Kidney glomerular epithelial cell (primary cell): ENCODE data around the gene AHSP.
"Not testable (repeated sequence)": the region's sequence is repeated elsewhere in the genome, so short reads cannot be mapped to it uniquely, and the experiment has no call there.

Experiments
- DNase-seq: peaks from one replicate; lab custom pipeline; 2025; lab: John Stamatoyannopoulos, UW

Gene AHSP

DNA sequence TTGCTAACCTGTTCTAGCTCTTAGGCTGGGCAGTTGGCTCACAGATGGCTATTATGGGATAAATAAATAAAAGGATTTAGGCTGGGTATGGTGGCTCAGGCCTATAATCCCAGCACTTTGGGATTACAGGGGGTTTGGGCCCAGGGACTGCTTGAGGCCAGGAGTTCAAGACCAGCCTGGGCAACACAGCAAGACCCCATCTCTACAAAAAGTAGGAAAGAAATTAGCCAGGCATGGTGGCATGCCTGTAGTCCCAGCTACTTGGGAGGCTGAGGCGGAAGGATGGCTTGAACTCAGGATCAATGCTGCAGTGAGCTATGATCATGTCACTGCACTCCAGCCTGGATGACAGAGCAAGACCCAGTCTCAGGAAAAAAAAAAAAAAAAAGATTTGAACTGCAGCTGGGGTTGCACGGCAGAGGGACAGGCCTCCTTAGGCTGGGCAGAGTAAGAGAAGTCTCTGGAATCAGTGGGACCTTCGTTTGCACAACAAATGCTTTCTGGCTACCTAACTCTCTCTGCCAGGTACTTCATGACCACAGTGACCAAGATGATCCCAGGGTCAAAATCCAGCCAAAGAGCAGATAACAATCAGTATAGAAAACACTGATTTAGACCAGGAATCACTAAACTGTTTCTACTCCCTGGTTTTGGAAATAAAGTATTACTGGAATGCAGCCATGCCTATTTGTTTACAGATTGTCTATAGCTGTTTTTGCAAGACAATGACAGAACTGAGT is 26.3 kb upstream of the AHSP start:
- DNase-seq, result no peak

DNA sequence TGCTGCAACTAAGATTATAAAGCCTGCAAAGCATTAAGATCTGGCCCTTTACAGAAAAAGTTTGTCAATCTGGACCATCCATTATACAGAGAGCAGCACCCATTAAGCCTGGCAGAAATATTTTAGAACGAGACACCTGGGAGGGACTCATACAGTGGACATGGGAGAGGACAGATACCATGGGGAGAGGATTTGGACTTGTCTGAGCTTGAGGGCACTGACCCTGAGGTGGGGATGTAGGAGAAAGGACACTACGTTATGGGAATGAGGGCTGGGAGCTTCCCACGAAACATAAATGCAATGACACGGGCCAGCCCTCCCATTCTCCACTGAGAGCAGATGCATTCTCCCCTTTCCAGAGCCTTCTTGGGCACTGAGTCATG is 25.7 kb upstream of the AHSP start:
- no peak for DNase-seq

DNA sequence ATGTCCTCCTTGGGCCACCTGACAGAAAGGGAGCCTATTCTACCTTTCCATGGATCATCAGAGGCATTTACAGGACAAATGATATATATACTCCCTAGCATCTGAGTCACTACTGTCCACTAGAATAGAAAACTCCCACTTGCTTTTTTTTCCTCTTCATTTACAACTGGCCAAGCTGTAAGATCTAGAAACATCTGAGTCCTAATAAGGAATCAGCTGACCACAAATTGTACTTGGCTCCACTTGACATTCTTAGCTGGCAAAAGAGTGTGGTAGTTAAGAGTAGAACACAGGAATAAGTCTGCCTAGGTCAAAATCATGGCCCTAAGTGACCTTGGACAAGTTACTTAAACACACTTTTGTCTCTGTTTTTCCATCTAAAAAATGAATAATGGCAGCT is 24.7 kb upstream of the AHSP start:
- DNase-seq, result peak; percentile 39

DNA sequence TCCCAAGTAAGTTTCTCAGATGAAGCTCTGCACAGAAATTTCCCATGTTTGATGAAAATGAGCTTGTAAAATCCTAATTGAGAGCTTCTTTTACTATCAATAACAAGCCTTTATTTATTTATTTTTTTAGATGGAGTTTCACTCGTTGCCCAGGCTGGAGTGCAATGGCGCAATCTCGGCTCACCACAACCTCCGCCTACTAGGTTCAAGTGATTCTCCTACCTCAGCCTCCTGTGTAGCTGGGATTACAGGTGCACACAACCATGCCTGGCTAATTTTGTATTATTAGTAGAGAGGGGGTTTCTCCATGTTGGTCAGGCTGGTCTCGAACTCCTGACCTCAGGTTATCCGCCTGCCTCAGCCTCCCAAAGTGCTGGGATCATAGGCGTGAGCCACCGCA is 24.1 kb upstream of the AHSP start:
- not testable (repeated sequence) for DNase-seq

DNA sequence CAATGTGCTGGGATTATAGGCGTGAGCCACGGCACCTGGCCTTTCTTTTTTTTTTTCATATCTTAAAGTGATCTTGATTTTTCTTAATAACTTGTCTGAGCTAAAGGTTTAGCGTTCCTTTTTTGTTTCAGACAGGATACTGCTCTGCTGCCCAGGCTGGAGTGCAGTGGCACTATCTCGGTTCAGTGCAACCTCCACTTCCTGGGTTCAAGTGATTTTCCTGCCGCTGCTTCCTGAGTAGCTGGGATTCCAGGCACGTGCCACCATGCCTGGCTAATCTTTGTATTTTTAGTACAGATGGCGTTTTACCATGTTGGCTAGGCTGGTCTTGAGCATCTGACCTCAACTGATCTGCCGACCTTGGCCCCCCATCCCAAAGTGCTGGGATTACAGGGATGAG is 23.5 kb upstream of the AHSP start:
- no peak for DNase-seq

DNA sequence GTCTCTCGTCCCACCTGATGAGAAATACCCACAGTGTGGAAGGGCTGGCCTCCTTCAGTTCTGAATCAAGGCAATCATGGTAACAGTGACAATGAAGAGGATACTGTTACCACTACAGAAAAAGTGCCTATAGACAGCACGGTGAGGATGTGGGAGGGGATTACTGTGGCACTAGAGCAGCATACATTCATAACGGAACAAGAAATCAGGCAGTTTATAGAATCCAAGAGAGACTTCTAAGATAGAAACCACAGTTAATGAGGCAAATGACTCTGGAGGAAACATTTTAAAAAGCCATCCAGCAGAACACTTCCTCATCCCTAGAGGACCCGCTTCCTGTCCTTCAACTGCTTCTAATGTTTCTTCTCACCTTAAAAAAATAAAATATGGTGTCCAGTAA is 22.2 kb upstream of the AHSP start:
- no peak for DNase-seq

DNA sequence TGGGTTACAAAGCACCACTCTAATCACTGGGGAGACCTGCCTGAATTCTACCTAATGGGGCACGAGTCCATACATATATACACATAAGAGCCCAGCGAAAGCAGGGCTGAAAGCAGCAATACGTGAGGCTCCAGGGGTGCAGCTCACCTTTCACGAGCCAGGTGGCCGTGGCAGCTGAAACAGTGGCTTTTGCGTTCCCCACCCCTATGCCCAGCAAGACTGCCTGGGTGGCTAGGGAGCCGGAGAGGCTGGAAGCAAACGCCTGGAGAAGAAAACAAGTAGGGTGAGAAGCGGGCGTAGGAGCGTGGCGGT is 20.1 kb upstream of the AHSP start:
- DNase-seq, result no peak

DNA sequence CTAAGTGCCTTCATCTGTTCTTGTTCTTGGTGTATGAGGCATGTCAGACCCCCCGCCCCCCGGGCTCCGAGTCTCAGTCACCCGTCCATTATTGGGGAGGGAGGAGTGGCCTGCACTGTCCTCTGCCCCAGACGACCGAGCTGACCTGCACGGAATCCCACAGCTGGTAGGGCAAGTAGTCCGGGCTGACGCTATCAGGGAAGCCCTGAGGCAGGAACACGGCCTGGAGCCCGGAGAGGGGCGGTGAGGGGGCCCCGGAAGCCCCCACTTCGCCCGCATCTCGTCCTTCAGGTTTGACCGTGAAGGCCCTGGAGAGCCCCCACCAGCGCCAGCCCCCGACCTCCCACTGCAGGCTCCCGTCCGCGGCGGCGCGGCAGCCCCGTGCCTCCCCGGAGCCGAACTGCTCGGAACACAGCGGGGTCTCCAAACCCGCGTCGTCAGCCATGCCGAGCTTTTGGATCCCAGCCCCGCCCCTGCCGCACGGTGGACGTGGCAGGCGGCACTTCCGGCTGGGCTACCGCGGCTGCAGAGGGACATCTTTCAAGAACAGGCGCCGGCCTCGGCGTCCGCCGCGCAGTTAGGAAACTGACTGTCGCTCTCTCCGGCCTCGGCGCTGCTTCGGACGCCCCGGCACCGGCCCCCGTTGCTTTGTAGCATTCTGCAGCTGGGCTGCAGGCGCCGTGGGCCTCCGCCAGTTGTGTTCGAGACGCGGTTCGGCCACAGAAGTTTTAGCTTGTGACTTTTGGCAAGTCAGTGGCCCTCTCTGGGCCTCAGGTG is 19.6 kb upstream of the AHSP start, which contains the start of gene RUSF1:
RUSF1 (minus strand) TSS at position 463 of the 777 bp plus-strand sequence; CDS start at position 445, 18 bp downstream.
- DNase-seq, result peak; percentile 70

DNA sequence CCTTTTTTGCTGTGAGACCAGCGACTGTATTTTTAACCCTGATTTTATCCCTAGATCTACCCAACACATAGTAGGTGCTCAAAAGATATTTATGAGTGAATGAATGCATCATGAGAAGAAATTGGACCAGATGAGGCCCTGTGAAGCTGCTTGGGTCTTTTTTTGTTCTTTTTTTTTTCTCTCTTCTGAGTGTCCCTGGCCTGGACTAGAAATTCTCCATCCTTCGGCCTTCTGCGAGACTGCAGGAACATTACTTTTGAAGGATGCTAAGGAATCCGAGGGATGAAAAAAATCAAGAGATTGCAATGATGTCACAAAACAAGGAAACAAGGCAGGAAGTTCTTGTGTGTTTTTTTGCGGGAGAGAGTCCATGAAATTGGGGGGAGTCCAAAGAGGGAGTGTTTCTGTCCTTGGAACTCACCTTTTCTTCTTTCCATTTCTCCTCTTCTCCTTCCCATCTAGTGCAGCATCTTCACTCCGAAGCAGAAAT is 18.9 kb upstream of the AHSP start:
- DNase-seq, result no peak

DNA sequence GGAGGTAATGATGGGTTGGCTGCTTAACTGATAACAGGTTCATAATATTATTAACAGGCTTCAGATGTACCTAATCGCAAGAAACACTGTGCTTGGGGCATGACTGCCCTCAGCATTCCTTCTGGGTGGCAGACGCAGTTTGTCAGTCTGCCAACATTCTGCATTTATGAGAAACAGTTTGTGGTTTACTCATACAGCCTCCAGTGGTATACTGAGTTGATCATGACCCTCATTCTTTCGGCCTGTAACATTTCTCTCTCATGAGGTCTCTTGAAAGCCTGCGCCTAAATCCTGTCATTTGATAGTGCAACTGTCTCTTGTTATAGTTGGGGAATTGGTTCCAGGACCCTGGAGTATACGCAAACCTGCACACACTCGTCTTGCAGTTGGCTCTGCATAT is 14.6 kb upstream of the AHSP start:
- peak; percentile 11 for DNase-seq

DNA sequence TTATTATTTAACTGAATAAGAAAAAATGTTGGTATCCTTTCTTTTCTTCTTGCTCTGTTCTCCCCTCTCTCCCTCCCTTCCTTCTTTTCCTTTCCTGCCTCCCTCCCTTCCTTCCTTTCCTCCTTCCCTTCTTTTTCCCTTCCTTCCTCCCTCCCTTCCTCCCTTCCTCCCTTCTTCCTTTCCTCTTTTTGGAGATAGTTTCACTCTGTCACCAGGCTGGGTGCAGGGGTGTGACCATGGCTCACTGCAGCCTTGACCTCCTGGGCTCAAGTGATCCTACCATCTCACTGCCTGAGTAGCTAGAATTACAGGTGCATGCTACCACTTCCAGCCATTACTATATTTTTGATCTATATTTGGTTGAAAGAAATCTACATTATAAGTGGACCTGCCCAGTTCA is 13.8 kb upstream of the AHSP start:
- DNase-seq, result no peak

DNA sequence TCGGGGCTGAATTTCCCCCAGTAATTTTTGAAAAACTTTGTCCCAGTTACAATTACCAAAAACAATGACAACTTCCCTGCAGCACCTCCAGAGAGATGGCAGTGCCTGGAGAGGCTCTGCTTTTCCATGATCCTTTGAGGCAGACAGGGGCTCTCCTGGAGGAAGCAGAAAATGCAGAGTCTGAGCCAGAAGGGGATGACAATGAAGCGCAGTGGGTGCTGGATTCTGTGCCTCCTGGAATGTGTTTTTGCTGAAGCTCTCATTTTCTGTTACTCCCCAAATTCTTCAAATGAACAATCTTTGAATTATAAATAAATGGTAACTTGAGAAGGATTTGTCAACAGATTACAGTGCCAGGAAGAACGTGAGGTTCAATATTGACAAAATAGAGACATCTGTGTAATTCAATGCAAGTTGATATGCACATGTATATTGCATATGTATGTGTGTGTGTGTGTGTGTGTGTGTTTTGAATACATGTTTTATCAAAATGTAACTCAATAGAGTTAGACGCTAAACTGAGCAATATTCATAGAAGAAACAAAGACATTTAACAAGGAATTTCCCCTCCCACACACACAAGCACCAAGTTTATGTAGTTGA is 9.8 kb upstream of the AHSP start:
- no peak for DNase-seq

DNA sequence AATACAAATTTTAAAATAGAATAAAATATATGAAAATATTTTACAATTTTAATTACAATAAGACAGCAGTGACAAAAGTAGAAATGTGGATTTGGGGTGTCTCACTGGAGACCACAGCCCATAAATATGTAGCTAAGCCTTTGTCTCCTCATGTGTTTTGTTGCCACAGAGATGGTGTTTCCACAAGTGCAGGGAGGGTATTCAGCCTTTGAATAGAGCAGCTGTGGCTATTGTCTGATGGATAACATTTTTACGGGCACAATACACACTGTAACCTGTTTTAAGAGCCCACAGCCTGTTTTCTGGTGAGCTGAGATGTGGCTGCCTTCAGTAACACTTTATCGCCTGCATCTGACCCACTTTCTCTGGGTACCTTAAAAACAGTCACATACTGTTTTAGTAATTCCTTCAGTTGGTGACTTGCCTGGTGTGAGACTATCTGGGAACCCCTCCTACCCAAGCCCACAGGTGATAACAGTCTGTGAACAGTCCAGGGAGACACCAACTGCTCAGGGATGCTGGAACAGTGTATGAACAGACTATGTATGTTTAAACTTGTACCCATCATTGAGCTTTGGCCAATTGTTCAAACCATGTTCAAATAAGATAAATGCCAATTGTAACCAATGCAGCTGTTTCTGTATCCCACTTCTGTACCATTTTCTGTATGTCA is 7.8 kb upstream of the AHSP start:
- no peak for DNase-seq

DNA sequence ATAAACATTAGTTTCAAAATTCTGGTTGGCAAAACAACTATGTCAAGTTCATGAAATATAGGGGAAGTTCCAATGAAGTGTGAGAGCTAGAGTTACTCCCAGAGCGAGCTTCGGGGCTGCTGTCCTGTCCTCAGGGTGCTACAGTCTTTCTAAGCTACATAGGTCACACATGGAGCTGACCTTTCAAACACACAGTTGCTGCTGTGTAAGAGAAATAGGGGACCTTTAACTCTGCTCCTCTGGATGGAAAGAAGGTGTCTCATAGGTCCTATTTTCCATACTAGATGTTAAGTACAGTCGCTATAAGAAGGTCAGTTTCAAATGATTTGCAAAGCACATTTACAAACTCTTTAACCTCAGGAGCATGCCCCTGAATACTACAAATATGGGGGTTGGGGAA is 6.3 kb upstream of the AHSP start:
- DNase-seq, result no peak

DNA sequence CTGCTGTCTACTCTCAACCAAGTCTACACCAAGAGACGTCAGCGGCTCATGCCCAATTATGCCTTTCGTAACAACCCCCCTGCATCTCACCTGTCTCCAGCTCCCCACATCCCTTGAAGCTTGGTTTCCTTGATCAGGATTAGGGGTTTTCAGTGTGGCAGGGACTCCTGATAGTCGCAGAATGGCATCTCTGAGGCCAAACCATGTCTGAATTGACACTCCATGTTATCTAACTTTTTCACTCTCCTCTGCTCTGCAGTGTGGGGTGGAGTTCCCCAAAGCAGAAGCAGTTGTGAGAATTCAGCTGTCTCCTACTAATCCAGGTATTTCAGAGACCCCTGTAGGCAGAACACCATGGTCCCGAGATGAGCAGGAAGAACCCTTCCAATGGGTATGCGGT is 5.6 kb upstream of the AHSP start:
- DNase-seq, result no peak

DNA sequence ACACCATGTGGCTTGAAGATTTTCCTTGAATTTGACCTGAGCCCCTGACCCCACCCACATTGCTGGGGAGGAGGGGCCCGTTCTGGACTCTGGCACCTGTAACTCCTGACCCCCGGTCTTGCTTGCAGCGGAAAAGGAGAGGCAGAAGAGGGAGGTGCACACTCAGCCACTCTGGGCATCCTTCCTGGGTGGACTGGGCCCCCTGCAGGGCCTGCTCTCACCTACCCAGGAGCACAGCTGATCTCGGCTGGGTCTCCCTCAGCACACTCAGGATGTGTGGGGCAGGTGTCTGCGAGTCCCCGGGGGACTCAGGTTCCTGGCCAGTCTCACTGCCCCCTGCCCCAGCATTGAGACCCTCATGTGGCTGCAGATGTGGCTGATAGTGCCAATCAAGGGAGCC is 3.9 kb upstream of the AHSP start:
- DNase-seq, result not testable (repeated sequence)

DNA sequence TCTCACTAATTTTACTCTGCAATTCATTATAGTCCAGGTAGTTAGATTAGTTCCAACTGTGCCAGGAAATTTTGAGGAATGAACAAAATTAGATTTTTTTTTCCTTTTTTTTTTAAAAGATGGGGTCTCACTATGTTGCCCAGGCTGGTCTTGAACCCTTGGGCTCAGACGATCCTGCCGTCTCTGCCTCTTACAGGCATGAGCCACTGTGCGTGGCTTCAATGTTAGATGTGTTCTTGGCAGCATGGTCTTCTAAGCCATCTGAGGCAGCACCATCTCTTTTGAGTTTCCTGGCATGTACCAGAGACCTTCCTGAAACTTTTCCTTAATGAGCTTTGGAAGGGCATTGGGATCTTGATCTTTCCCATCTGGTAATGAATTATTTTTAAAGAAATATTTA is 2.6 kb upstream of the AHSP start:
- DNase-seq, result no peak

DNA sequence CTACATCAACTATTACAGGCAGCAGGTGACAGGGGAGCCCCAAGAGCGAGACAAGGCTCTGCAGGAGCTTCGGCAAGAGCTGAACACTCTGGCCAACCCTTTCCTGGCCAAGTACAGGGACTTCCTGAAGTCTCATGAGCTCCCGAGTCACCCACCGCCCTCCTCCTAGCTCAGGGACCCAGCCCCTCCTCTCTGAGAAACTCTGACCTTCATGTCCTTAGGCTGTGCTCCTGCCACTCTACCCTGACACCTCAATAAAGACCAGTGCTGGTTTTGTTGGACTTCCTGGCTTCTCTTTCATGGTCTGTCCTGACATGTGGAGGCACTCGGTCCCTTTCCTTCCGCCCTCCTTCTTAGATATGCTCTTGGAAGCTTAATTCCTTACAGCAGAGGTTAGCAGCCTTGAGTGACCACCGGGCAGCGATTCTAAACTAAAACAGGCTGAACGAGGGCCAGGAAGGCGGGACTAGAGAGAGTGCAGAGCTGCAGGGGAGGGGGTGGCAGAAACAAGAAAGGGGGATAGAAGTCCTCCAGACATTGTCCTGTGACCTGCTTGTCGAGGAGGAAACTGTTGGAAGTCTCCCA is 915 bp downstream of the AHSP start:
- DNase-seq, result no peak

DNA sequence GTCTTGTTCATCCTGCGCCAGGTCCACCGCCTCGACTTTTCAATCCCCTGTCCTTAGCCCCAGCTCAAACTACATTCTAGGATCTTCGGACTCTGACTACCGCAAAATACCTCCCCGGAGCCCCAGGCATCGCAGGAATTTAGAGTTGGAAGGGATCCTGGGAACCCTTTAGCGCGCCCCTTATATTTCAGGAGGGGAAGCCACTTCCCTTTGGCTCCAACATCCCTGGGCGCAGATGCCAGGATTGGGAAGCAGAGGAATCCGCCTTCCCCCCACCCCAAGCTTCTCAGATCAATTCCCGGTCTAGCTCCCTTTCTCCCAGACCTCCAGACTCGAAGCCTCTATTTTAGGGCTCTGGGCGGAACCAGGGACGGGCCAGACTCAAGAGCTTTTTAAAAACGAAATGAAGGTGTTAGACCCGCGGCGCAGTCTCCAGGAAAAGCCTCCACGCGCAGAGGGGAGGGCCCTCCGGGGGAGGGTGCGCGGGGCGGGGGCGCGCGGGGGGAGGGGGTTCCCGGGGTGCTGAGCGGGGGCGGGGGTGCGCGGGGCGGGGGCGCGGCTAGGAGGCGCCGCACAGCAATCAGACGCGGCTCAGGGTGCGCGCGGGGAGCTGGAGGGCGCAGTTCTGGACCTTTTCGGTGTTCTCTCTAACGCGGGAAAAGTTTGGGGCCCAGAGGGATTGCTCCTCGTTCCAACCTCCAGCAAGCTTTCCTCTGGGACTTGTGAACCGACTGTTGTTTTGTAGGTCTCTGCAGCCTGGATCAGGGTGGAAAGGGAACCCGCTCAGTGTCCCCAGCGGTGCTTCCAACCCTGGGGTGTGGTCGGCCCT is 1.6 kb downstream of the AHSP start:
- DNase-seq, result no peak

DNA sequence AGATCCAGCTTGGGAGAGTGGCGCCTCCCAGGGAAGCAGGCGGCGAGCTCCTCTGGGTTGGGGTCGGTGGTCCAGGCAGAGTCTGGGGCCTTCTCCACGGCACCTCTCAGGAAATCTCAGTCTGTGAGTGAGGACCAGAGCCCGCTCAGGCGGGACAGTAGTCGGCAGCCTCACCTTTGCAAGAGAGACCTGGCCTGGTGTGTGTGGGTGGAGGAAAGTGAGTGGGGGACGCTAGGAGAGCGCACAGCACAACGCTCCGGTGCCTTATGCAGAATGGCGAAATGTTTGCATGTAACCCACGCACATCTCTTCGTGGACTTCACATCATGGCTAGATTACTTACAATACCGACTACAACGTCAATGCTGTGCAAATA is 2.2 kb downstream of the AHSP start:
- no peak for DNase-seq

DNA sequence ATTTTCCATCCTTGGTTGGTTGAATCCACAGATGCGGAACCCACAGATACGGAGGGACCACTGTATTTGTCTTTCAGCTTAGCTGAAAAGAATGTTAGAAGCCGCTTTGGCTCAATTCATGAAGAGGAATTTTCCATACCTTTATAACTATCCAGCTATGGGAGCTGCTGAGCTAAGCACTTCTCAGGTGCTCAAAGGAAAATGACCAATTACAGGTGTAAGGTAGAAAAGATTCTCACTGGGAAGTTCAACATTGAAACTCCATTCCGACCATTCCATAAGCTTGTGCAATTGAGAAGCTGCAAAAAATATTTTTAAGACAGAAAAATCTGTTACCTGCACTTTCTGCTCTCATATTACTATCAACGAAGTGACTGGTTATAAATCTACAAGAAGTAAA is 2.7 kb downstream of the AHSP start:
- no peak for DNase-seq
